HepG2 (cell line): Measurements from ENCODE around the gene PAPOLA. TPM values are rescaled to one million over a fixed set of nuclear protein-coding genes. Genes with fewer than 3 reads are reported as not detected.

Experiments
- MATR3 ChIP-seq: sonication (generic); formaldehyde crosslinking; IDR thresholded peaks from 2 replicates; pipeline ENCODE4 v1.4.0; 2020; ENCODE audit warnings: missing genetic modification reagents
- MED8 ChIP-seq: sonication (generic); formaldehyde crosslinking; IDR thresholded peaks from 2 replicates; pipeline ENCODE4 v1.8.1; 2023; ENCODE audit warnings: mild to moderate bottlenecking, missing genetic modification reagents; ENCODE audit not compliant: insufficient replicate concordance
- MTF1 ChIP-seq: sonication (generic); formaldehyde crosslinking; IDR thresholded peaks from 2 replicates; pipeline ENCODE4 v1.5.0; 2020; ENCODE audit warnings: missing genetic modification reagents
- ONECUT2 ChIP-seq: sonication (generic); formaldehyde crosslinking; IDR thresholded peaks from 2 replicates; pipeline ENCODE4 v1.4.0; 2020; ENCODE audit warnings: missing genetic modification reagents
- SMAD1 ChIP-seq: sonication (generic); formaldehyde crosslinking; IDR thresholded peaks from 2 replicates; pipeline ENCODE4 v1.4.0; 2020; ENCODE audit warnings: missing genetic modification reagents, low read depth, mild to moderate bottlenecking, borderline replicate concordance
- SNAPC4 ChIP-seq: sonication (generic); formaldehyde crosslinking; IDR thresholded peaks from 2 replicates; pipeline ENCODE4 v1.4.0; 2020; ENCODE audit warnings: mild to moderate bottlenecking, missing genetic modification reagents
- XBP1 ChIP-seq: sonication (generic); formaldehyde crosslinking; IDR thresholded peaks from 2 replicates; pipeline ENCODE4 v1.5.0; 2020; ENCODE audit warnings: missing genetic modification reagents
- ZBTB46 ChIP-seq: sonication (generic); formaldehyde crosslinking; IDR thresholded peaks from 2 replicates; pipeline ENCODE4 v1.4.0; 2020; ENCODE audit warnings: mild to moderate bottlenecking, missing genetic modification reagents, borderline replicate concordance
- ZHX2 ChIP-seq, 2 experiments: sonication (generic) in 1 of 2; formaldehyde crosslinking in 1 of 2; IDR thresholded peaks; 2 replicates each; pipeline versions ENCODE4 v1.6.1 to v1.9.0; 2014 to 2022; ENCODE audit warnings: antibody characterized with exemption in 1 of 2, borderline replicate concordance in 1 of 2, inconsistent platforms in 1 of 2, low read depth in 1 of 2, missing genetic modification reagents in 1 of 2
- ZNF101 ChIP-seq: sonication (generic); formaldehyde crosslinking; IDR thresholded peaks from 2 replicates; pipeline ENCODE4 v1.4.0; 2020; ENCODE audit warnings: mild to moderate bottlenecking, low read depth, missing genetic modification reagents, borderline replicate concordance
- ZNF354B ChIP-seq: sonication (generic); formaldehyde crosslinking; IDR thresholded peaks from 2 replicates; pipeline ENCODE4 v1.8.0; 2022; ENCODE audit warnings: mild to moderate bottlenecking, missing genetic modification reagents
- ZNF468 ChIP-seq: sonication (generic); formaldehyde crosslinking; IDR thresholded peaks from 2 replicates; pipeline ENCODE4 v1.8.0; 2022; ENCODE audit warnings: mild to moderate bottlenecking, moderate library complexity, missing genetic modification reagents
- ZNF788 ChIP-seq: sonication (generic); formaldehyde crosslinking; IDR thresholded peaks from 2 replicates; pipeline ENCODE4 v1.5.0; 2020; ENCODE audit warnings: mild to moderate bottlenecking, missing genetic modification reagents, borderline replicate concordance
- ZNF891 ChIP-seq: sonication (generic); formaldehyde crosslinking; IDR thresholded peaks from 2 replicates; pipeline ENCODE4 v1.5.0; 2020; ENCODE audit warnings: mild to moderate bottlenecking, missing genetic modification reagents
- polyA plus RNA-seq, 8 experiments: library from polyadenylated mRNA; depleted of rRNA in 3 of 8; stranded (reverse) in 7 of 8; unstranded in 1 of 8; fragments of >200 nt; fragmentation: Illumina TruSeq in 4 of 8; extraction: Trizol in 4 of 8; gene quantifications; 2 replicates each; pipeline versions ENCODE4 v1.2.1 to v1.2.3, GENCODE V29; 2011 to 2016; ENCODE audit warnings: low read depth in 4 of 8, missing spikeins in 1 of 8, mixed read lengths in 1 of 8; ENCODE audit not compliant: insufficient read depth in 1 of 8
- total RNA-seq, 5 experiments: library from RNA; depleted of rRNA; stranded (reverse); fragments of >200 nt; fragmentation: Illumina TruSeq; extraction: Trizol; gene quantifications; 2 replicates each; pipeline ENCODE4 v1.2.3, GENCODE V29; 2016; ENCODE audit warnings: low read depth in 1 of 5

The PAPOLA gene
- total and polyA plus RNA-seq, 2 of the 13 experiments (the other 11 are each of a cell fraction or from before 2014, with no cell fraction given) = 103 to 151 TPM

GRCh38 chr14:96501740-96502620 is at the start of gene PAPOLA (continued):
- TF ChIP-seq ZNF101 (CRISPR knock-in tag) (no peak; the same call in 1 of the 2 replicates), ONECUT2 (no peak), MTF1 (CRISPR knock-in tag) (peak; percentile 77), XBP1 (CRISPR knock-in tag) (peak; percentile 82), SMAD1 (no peak; the same call in 1 of the 2 replicates), MATR3 (CRISPR knock-in tag) (no peak), ZNF354B (CRISPR knock-in tag) (no peak), ZBTB46 (no peak), SNAPC4 (CRISPR knock-in tag) (peak; percentile 71; the same call in 1 of the 2 replicates), ZNF468 (CRISPR knock-in tag) (no peak), ZNF788 (CRISPR knock-in tag) (peak; percentile 68), ZNF891 (CRISPR knock-in tag) (peak; percentile 96), ZHX2 (IDR thresholded peaks at IDR 0.05; ENCODE audit: low read depth) (peak; percentile 84), ZHX2 (CRISPR knock-in tag; IDR thresholded peaks at IDR 0.05; ENCODE audit: borderline replicate concordance) (peak; percentile 63; the same call in 1 of the 2 replicates), MED8 (CRISPR knock-in tag) (no peak)
